GM18505 (cell line): ENCODE results near the gene TNFSF8.

Experiments used
- ATAC-seq: cut with Tn5 transposase; IDR thresholded peaks from one replicate; pipeline ENCODE4 v1.9.1; 2021; ENCODE audit not compliant: unreplicated experiment
- POLR2A ChIP-seq: IDR thresholded peaks from 4 replicates; pipeline ENCODE4 v1.6.1; 2011; ENCODE audit warnings: borderline replicate concordance; ENCODE audit not compliant: insufficient read depth, insufficient read length; ENCODE audit errors: extremely low read depth

The TNFSF8 gene

GRCh38 chr9:114908104-114908622 is 22.2 kb downstream of the TNFSF8 start:
- no peak for TF ChIP-seq POLR2A
- ATAC-seq: no peak

GRCh38 chr9:114906922-114907571 is 23.3 kb downstream of the TNFSF8 start:
- no peak for ATAC-seq
- no peak for TF ChIP-seq POLR2A

GRCh38 chr9:114905170-114905940 is 25.0 kb downstream of the TNFSF8 start:
- no peak for TF ChIP-seq POLR2A
- ATAC-seq: no peak

- no peak for ATAC-seq
- TF ChIP-seq POLR2A: no peak
These were observed 27.4 kb downstream of the TNFSF8 start for GRCh38 chr9:114902786-114903524.

- no peak for TF ChIP-seq POLR2A
- ATAC-seq: no peak
These were observed 29.2 kb downstream of the TNFSF8 start for GRCh38 chr9:114900942-114901802.

- TF ChIP-seq POLR2A: no peak
These were observed 30.4 kb downstream of the TNFSF8 start for GRCh38 chr9:114899995-114900394.

GRCh38 chr9:114899461-114899860 is 30.9 kb downstream of the TNFSF8 start:
- no peak for TF ChIP-seq POLR2A
- ATAC-seq: no peak

More at GRCh38 chr9:114899995-114900394, 30.4 kb downstream of the TNFSF8 start:
- no peak for ATAC-seq

- TF ChIP-seq POLR2A: no peak
- peak; percentile 82 for ATAC-seq
These were observed 31.6 kb downstream of the TNFSF8 start for GRCh38 chr9:114898741-114899140.

- no peak for TF ChIP-seq POLR2A
- ATAC-seq: no peak
These were observed 33.2 kb downstream of the TNFSF8 start for GRCh38 chr9:114897196-114897595.

- TF ChIP-seq POLR2A: no peak
These were observed 34.0 kb downstream of the TNFSF8 start for GRCh38 chr9:114896344-114896743.

GRCh38 chr9:114895521-114895991 is 34.8 kb downstream of the TNFSF8 start:
- TF ChIP-seq POLR2A: no peak
- ATAC-seq: no peak

More at GRCh38 chr9:114896344-114896743, 34.0 kb downstream of the TNFSF8 start:
- ATAC-seq: no peak
